HepG2 (cell line): Measurements from ENCODE around the gene SDK2. TPM values are rescaled to one million over a fixed set of nuclear protein-coding genes. Genes with fewer than 3 reads are reported as not detected.

Source experiments
- EHMT2 ChIP-seq: fragments of 200-600 bp; sonication (generic); IDR thresholded peaks from 2 replicates; pipeline ENCODE4 v1.7.0; 2017; ENCODE audit warnings: antibody characterized with exemption, low read depth, low read length, borderline replicate concordance
- LRRFIP1 ChIP-seq: sonication (generic); formaldehyde crosslinking; conservative IDR thresholded peaks from 2 replicates; pipeline ENCODE4 v1.4.0; 2020; ENCODE audit warnings: missing genetic modification reagents
- NONO ChIP-seq, 2 experiments: fragments of 450-650 bp in 1 of 2; sonication (generic) in 1 of 2; formaldehyde crosslinking in 1 of 2; IDR thresholded peaks in 1 of 2; conservative IDR thresholded peaks in 1 of 2; 2 replicates each; pipeline versions ENCODE4 v1.6.1 to v1.8.0; 2017 to 2022; ENCODE audit warnings: mild to moderate bottlenecking in 1 of 2, missing genetic modification reagents in 1 of 2, moderate library complexity in 1 of 2
- PATZ1 ChIP-seq: sonication (generic); formaldehyde crosslinking; IDR thresholded peaks from 2 replicates; pipeline ENCODE4 v1.4.0; 2020; ENCODE audit warnings: missing genetic modification reagents
- PAXIP1 ChIP-seq: sonication (generic); formaldehyde crosslinking; conservative IDR thresholded peaks from 2 replicates; pipeline ENCODE4 v1.4.0; 2020; ENCODE audit warnings: mild to moderate bottlenecking, missing genetic modification reagents, moderate library complexity
- PRDM15 ChIP-seq: sonication (generic); formaldehyde crosslinking; IDR thresholded peaks from 2 replicates; pipeline ENCODE4 v1.4.0; 2020; ENCODE audit warnings: missing genetic modification reagents
- RAD51 ChIP-seq: fragments of 450-650 bp; IDR thresholded peaks from 2 replicates; pipeline ENCODE4 v1.6.1; 2016; ENCODE audit warnings: borderline replicate concordance
- THAP7 ChIP-seq: sonication (generic); formaldehyde crosslinking; IDR thresholded peaks from 2 replicates; pipeline ENCODE4 v1.8.1; 2023; ENCODE audit warnings: mild to moderate bottlenecking, missing genetic modification reagents
- ZNF18 ChIP-seq: sonication (generic); formaldehyde crosslinking; IDR thresholded peaks from 2 replicates; pipeline ENCODE4 v1.8.0; 2022; ENCODE audit warnings: mild to moderate bottlenecking, missing genetic modification reagents; ENCODE audit not compliant: insufficient replicate concordance
- ZNF549 ChIP-seq: sonication (generic); formaldehyde crosslinking; IDR thresholded peaks from 2 replicates; pipeline ENCODE4 v1.5.0; 2020; ENCODE audit warnings: missing genetic modification reagents
- ZNF567 ChIP-seq: sonication (generic); formaldehyde crosslinking; IDR thresholded peaks from 2 replicates; pipeline ENCODE4 v1.8.1; 2023; ENCODE audit warnings: mild to moderate bottlenecking, missing genetic modification reagents, borderline replicate concordance
- ZNF629 ChIP-seq: sonication (generic); formaldehyde crosslinking; conservative IDR thresholded peaks from 2 replicates; pipeline ENCODE4 v1.5.0; 2020; ENCODE audit warnings: missing genetic modification reagents
- ZNF766 ChIP-seq: sonication (generic); formaldehyde crosslinking; IDR thresholded peaks from 2 replicates; pipeline ENCODE4 v1.5.0; 2020; ENCODE audit warnings: missing genetic modification reagents, borderline replicate concordance
- polyA plus RNA-seq, 8 experiments: library from polyadenylated mRNA; depleted of rRNA in 3 of 8; stranded (reverse) in 7 of 8; unstranded in 1 of 8; fragments of >200 nt; fragmentation: Illumina TruSeq in 4 of 8; extraction: Trizol in 4 of 8; gene quantifications; 2 replicates each; pipeline versions ENCODE4 v1.2.1 to v1.2.3, GENCODE V29; 2011 to 2016; ENCODE audit warnings: low read depth in 4 of 8, missing spikeins in 1 of 8, mixed read lengths in 1 of 8; ENCODE audit not compliant: insufficient read depth in 1 of 8
- total RNA-seq, 5 experiments: library from RNA; depleted of rRNA; stranded (reverse); fragments of >200 nt; fragmentation: Illumina TruSeq; extraction: Trizol; gene quantifications; 2 replicates each; pipeline ENCODE4 v1.2.3, GENCODE V29; 2016; ENCODE audit warnings: low read depth in 1 of 5

SDK2 gene
- total and polyA plus RNA-seq, 2 of the 13 experiments (the other 11 are each of a cell fraction or from before 2014, with no cell fraction given), result not detected

GRCh38 chr17:73482251-73482716, 162.0 kb downstream of the SDK2 start (continued):
- TF ChIP-seq PATZ1 (CRISPR knock-in tag) (no peak), ZNF18 (no peak), ZNF629 (no peak), PRDM15 (no peak), LRRFIP1 (CRISPR knock-in tag) (no peak), ZNF567 (CRISPR knock-in tag) (no peak), NONO (IDR thresholded peaks at IDR 0.05) (no peak), NONO (CRISPR knock-in tag; conservative IDR thresholded peaks at IDR 0.05) (no peak), ZNF766 (CRISPR knock-in tag) (no peak), THAP7 (CRISPR knock-in tag) (no peak), RAD51 (no peak), EHMT2 (no peak), ZNF549 (CRISPR knock-in tag) (no peak), PAXIP1 (no peak)
